Epidermal melanocyte (primary cell): ENCODE results near the gene CS.
"Not testable (repeated sequence)": the region's sequence is repeated elsewhere in the genome, so short reads cannot be mapped to it uniquely, and the experiment has no call there.

Experiments used
- DNase-seq: peaks from one replicate; pipeline ENCODE4 v3.0.0; 2011; ENCODE audit warnings: low spot score; ENCODE audit not compliant: insufficient read length

Gene CS

GRCh38 chr12:56299853-56300643 is at the start of gene CS:
CS (minus strand) TSS chr12:56300330; CDS start chr12:56300201, 129 bp downstream.
- DNase-seq = peak; percentile 93

GRCh38 chr12:56348776-56349175 is 48.6 kb upstream of the CS start:
- DNase-seq = no peak

GRCh38 chr12:56347255-56347654 is 47.1 kb upstream of the CS start:
- DNase-seq = not testable (repeated sequence)

GRCh38 chr12:56346675-56347074 is 46.5 kb upstream of the CS start:
- no peak for DNase-seq

- DNase-seq = not testable (repeated sequence)
Measured at GRCh38 chr12:56342290-56342689, 42.2 kb upstream of the CS start.

GRCh38 chr12:56341616-56342015 is 41.5 kb upstream of the CS start:
- DNase-seq = no peak

- no peak for DNase-seq
Measured at GRCh38 chr12:56339158-56339422, 39.0 kb upstream of the CS start.

GRCh38 chr12:56338308-56339157 is 38.4 kb upstream of the CS start, which contains the start of gene IL23A:
IL23A (plus strand) TSS chr12:56338884; CDS start chr12:56339045, 161 bp downstream.
- DNase-seq = no peak

GRCh38 chr12:56337753-56338251 is 37.7 kb upstream of the CS start:
- no peak for DNase-seq

- no peak for DNase-seq
Measured at GRCh38 chr12:56336361-56337167, 36.4 kb upstream of the CS start.

GRCh38 chr12:56335527-56335926 is 35.4 kb upstream of the CS start:
- not testable (repeated sequence) for DNase-seq

GRCh38 chr12:56334490-56334793 is 34.3 kb upstream of the CS start:
- no peak for DNase-seq

GRCh38 chr12:56333679-56334489 is 33.8 kb upstream of the CS start, which contains the start of gene PAN2:
PAN2 (minus strand) TSS chr12:56334000; CDS start chr12:56333094, 906 bp downstream.
- peak; percentile 98 for DNase-seq

GRCh38 chr12:56333197-56333678 is 33.1 kb upstream of the CS start:
- DNase-seq = no peak

GRCh38 chr12:56332512-56333196 is 32.5 kb upstream of the CS start:
- DNase-seq = no peak

GRCh38 chr12:56330936-56331490 is 30.9 kb upstream of the CS start:
- DNase-seq = no peak

GRCh38 chr12:56326533-56326932 is 26.4 kb upstream of the CS start:
- DNase-seq = no peak

- DNase-seq = no peak
Measured at GRCh38 chr12:56326126-56326525, 26.0 kb upstream of the CS start.

GRCh38 chr12:56324206-56324605 is 24.1 kb upstream of the CS start:
- DNase-seq = no peak

GRCh38 chr12:56321610-56322009 is 21.5 kb upstream of the CS start:
- DNase-seq = not testable (repeated sequence)
